ENCODE data around the gene NCAM1.
A peak's percentile ranks its signal among the peaks of the same experiment; 100 is the strongest.
"Not testable (repeated sequence)": the region's sequence is repeated elsewhere in the genome, so short reads cannot be mapped to it uniquely, and the experiment has no call there.

The NCAM1 gene

DNA sequence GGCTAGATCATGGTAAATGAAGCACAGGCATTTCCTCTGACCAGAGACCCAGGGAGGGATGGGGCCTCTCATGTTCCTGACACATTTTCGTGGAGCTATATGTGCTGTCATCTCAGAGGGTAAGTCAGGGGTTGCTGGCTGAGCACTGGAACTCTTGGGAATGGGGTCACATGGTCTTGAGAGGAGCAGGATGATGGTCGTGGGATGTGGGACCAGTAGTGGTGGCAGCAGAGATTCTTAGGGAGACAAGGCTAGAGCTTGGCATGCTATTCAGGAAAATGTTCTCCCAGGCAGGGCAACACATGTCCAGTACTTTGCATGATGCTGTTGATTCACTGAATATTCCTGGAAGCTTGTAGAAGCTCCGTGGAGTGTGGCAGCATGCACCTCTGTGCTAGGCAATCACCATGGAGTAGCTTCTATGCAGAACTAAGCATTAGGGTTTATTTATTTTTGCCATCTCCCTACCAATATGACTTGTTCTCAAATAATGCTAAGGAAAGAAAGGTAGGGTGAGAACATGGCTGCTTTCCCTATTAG is 321.7 kb downstream of the NCAM1 start:
- DNase-seq, result no peak

DNA sequence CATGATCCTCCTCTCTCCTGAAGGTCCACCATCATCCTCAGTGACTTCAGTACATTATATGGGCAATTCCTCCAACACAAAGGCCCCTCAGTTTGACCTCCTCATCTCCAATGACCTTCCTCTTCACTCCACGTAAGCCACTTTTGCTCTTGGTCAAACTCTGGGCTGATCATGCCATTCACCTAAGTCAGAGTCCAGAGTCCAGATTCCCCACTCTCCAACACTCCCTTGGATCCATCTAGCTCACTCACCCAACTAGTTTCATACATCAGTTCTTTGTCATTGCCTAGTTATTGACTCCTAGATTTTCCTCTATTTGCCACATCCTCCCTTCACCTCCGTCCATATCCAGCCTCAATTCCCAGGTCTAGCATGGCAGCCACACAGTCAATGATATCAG is 322.7 kb downstream of the NCAM1 start:
- DNase-seq, result no peak

DNA sequence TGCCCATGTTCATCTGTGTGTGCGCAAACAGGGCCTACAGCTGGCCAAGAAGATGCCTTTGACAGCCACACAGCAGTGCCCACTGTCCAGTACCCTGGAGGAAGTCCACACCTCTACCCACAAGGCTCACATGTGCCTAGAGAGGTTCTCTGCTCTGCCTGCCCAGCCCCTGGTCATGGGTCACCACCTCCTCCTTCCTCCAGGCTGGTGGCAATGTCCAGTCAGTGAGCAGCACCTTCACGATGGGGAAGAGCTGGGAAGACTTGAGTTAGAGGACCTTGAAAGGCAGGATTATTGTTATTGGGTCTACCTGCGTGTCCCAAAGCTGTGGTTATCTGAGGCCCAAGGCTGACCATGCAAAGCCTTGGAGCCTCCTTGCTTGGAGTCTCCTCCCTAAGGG is 324.8 kb downstream of the NCAM1 start:
- no peak for DNase-seq

DNA sequence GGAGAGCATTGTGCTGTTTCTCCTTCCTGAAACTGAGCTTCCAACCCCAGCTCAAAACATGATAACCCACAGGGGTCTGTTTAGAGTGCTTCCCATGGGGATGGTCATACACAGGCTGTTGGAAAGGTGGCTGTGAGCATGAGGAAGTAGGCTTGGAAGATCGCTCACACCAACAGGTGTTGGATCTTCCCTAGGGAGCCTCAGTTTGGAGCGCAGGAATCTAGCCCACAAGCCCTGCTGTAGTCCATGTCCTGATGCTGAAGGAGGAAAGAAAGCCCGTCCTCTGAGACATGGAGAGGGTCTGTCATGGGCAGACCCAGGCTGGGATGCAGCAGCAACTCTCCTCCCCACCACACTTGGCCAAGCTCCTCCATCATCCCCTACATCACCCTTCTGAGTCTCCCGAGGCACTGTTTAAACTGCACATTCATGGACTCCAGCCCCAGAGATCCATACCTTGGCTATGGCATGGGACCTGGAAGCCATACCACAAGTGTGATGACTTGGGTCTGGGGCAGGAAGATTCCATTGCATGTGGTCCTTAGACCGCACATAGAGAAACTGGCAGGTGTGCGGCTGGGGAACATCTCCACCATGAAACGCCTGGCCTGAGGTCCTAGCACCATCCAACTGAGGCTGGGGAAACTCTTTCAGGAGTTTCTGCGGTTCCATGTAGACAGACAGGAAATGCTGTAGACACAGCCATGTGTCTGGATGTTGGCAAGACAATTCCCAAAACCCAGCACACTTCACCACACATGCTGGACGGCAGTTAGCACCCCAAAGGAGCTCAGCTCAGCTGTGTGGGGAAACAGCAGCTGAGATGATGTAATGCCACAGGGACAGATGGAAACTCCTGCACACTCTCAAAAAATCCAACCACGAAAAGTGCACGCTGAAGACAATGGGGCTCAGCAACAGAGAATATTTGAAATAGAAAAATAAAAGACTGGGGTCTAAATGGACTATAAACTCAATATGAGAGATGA is 325.6 kb downstream of the NCAM1 start:
- DNase-seq, result peak; percentile 72

DNA sequence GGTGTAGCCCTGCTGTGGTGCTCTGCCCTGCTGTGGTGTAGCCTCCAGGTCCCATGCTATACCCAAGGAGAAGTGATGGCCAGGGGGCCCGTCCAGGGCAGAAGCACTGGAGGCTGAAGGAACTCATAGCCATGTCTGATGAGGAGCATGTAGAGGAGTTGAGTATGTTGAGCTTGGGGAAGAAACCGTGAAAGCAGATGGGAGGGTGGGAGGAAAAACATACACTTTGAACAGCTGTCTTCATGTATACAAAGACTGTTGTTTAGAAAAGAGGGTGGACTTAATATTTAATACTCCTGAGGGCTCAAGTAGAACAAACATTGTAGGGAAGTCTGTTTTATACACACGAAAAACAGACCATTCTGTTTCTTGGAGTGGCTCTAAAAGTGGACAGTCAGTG is 326.6 kb downstream of the NCAM1 start:
- no peak for DNase-seq

DNA sequence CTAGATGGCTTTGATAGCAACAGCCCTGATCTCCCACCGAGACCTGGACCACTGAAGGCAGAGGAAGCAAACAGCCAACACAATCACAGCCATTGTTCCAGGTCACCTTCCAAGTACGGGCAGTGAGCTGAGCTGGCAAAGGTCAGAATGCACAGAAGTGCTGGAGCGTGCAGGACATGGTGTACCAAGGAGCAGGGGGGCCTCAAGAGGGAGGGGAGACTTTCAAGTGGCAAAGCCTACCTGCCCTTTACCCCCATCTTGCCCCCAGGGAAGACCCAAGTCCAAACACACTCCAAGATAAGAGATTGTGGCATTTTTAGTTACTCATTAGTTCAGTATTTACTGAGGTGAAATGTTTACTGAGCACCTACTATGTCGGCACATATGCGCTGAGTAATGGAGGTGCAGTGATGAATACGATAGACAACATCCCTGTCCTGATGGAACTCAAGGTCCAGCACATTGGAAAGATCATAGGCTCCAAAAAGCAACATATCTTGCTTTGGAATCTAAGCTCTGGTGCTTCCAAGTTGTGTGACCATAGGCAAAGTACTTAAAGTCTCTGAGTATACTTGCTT is 327.2 kb downstream of the NCAM1 start:
- no peak for DNase-seq

DNA sequence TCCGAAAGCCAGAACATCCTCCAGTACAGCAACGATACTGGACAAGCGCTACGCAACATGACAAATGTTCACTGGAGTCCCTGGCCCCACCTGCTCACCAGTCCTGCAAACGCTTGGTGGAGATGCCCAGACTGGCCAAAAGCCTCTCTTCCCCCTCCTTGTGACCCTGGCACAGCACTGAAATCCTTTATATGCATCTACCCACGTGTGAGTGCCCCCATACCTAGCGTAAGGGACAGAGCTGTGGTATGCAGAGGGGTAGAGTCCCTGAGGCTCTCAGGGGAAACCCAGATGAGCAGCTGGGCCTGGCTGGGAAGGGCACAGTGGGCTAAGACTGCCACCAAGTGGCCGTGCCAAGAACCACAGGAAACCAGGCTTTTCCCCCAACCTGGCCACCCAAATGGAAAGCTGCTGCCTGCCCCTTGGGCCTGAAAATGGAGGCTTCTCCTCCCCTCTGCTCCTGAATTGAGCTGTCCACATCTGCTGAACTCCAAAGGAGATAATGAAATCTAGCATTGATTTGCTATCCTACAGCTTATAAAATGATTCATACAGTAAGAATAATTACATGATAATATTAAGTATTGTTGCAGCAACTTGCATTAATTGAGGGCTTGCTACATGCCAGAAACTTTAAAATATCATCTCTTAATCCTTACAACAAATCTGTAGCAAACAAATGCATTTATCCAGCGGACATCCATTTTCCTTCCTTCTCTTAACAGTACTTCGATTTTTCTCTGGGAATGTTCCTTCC is 328.4 kb downstream of the NCAM1 start:
- peak; percentile 49 for DNase-seq

DNA sequence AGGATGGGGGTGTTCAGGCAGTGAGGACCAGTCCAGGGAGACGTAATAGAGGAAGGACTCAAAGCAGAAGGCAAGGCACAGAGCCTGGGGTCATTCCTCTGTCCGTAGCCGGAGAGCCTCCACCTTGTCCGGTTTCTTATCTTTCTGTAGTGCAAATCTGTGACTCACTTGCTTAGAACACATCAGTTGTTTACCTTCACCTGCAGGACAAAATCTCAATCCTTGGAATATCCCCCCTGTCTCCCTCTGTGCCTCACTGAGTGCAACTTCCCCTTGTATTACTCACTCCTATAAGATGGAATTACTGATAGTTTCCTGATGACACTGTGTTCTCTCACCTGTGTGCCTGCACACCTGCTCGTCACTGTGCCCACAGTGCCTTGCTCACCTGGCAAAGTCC is 332.7 kb downstream of the NCAM1 start:
- DNase-seq, result no peak

DNA sequence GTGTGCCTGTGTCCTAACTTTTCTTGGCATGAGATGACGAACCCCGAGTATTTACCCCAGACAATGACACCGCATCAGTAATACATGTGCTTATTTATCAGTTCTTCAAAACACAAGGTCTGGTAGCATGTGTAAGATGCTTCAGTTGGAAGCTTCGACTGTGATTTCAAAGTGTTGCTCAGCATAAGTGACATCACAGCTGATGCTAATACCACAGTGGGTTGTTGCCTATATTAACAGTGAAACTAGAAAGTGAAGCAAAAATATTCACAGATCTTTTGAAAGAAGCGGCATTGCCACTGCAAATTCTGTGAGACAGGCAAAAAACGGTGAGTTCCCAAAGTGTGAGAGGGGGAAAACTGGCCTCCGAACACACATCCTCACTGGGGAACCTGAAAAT is 334.8 kb downstream of the NCAM1 start:
- DNase-seq, result no peak

DNA sequence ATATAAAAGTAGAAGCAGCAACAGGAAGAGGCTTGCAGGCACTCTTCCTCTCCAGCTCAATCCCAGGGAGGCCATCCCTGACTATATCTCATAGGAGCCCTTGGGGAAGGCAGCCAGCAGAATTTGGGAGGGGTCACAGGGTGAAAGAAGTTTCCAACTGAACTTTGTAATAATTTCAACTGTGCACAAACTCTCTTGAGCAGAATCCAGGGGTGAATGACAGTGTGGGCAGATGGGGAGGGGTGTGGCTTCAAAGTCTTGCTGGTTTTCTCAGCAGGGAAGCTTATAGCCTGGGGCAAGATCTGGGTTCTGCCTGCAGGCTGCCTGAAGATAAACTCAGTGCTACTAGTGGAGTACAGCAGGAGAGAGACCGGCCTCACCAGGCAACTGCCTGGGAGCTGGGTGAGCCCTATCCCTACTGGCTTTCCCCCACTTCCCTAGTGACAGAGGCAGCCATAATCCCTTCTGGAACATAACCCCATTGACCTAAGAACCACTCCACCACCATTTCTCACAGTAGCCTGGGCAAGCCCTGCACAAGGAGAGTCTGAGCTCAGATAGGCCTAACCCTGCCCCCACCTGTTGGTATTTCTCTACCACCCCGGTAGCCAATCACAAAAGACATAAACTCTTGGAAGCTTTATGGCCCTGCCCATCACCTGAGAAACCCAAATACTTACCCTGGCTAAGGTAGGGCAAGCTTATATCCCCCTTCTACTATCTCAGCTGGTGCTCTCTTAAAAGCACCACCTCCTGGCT is 335.4 kb downstream of the NCAM1 start:
- no peak for DNase-seq

DNA sequence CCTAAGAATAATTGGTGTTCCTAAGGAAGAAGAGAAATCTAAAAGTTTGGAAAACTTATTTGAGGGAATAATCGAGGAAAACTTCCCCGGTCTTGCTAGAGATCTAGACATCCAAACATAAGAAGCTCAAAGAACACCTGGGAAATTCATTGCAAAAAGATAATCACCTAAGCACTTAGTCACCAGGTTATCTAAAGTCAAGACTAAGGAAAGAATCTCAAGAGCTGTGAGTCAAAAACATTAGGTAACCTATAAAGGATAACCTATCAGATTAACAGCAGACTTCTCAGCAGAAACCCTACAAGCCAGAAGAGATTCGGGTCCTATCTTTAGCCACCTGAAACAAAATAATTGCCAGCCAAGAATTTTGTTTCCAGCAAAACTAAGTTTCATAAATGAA is 337.3 kb downstream of the NCAM1 start:
- not testable (repeated sequence) for DNase-seq

DNA sequence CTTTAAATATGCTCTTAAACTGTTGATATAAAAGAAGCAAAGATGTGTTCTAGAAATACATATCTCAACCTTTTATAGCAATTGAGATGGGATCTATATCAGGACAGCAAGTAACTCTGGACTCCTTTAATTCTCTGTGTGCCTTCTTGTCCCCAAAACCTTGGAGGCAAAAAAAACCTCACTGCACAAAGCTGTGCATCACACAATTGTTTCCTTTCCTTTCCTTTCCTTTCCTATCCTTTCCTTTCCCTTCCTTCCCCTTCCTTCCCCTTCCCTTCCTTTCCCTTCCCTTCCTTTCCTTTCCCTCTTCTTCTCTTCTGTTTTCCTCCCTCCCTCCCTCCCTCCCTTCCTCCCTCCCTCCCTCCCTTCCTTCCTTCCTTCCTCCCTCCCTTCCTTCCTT is 343.7 kb downstream of the NCAM1 start:
- DNase-seq, result no peak

DNA sequence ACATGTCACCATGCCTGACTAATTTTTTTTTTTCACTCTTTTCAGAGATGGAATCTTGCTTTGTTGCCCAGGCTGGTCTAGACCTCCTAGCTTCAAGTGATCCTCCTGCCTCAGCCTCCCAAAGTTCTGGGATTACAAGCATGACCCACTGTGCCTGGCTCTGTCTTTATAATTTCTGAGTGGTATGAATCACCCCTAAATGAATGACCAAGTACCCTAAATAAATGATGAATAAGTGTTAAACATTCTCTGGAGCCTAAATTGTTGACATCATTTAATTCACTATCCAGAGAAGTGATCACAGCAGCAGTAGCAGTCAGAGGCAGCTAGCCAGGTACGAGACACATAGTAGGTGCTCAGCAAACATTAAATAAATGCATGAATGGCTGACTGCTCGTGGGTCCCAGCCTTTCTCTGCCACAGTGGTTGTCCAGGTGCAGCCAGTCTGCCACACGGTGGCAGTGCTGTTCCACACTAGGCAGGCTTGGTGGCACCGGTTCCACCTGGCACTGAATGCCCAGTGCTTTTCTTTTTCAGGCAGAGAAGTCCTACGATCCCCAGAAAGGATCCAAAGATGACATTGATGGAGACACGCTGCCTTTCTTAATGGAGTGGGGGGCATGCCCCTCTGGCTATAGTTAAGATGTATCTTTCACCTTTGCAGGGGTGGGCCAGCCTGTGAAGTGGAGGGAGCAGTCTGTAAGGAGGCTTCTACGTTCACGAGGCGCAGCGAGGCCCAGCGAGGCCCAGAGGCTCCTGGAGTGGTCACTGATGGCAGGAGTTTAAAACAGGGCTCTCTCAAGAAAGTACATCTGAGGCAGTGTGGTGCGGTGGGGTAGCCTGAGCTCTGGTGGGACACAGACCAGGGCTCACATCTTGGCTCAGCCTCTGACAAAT is 344.5 kb downstream of the NCAM1 start:
- peak; percentile 48 for DNase-seq

DNA sequence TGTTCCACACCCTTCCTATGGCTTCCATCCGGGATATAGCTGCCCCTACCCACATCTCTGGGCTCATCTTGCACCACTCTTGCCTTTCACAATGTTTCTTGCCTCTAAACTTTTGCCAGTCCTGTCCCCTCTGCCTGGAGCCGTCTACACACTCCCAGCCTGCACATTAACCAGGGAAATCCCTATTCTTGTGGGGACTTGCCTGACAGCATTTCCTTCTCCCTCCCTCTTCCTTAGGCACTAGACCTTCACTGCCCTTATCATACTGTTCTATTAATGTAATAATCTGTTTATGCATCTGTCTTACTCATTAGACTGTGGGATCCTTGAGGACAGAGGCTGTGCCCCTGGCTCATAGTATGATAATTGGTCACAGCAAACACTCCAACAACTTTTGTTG is 347.4 kb downstream of the NCAM1 start:
- no peak for DNase-seq

DNA sequence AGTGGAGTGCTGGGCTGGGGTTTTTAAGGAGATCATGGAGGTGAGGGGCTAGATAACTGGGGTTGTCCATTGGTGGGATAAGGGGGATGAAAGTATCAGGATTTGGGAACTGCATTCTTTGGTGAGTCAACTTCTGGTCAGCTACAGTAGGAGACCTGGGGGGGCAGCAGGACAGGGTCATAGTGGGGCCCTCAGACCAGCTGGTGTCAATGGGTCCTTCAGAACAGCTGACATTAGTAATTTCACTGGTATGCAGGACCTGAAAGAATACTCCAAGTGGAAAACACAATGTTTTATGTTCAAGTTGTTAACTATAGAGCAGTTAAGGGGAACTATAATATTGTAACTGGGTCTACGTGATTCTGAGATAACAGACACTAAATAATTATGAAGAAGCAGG is 350.3 kb downstream of the NCAM1 start:
- DNase-seq, result no peak

DNA sequence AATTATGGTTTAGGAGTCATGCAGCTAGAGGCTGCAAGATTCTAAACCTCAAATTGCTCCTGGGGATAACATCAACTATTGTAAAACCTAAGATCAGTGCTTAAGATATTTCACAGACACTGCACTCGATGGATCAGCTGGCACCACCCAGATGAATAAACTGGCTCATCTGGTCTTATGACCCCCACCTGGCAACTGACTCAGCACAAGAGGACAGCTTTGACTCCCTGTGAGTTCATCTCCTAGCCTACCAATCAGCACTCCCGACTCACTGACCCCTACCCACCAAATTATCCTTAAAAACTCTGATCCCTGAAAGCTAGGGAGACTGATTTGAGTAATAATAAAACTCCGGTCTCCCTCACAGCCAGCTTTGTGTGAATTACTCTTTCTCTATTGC is 352.4 kb downstream of the NCAM1 start:
- no peak for DNase-seq

DNA sequence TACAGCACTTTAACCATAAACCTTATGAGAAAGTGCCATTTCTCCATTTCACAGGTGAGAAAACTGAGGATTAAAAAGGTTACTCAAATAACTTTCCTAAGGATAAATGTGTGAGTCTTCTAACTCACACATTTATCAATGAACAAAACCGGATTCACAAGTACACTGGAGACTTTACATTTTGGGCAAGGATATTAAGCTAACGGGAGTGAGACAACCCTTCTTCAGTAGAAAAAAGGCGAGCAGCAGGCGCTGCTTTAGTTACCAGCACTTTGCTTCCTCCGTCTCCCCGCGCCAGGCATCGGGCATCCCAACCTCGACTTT is 352.8 kb downstream of the NCAM1 start:
- DNase-seq, result no peak

DNA sequence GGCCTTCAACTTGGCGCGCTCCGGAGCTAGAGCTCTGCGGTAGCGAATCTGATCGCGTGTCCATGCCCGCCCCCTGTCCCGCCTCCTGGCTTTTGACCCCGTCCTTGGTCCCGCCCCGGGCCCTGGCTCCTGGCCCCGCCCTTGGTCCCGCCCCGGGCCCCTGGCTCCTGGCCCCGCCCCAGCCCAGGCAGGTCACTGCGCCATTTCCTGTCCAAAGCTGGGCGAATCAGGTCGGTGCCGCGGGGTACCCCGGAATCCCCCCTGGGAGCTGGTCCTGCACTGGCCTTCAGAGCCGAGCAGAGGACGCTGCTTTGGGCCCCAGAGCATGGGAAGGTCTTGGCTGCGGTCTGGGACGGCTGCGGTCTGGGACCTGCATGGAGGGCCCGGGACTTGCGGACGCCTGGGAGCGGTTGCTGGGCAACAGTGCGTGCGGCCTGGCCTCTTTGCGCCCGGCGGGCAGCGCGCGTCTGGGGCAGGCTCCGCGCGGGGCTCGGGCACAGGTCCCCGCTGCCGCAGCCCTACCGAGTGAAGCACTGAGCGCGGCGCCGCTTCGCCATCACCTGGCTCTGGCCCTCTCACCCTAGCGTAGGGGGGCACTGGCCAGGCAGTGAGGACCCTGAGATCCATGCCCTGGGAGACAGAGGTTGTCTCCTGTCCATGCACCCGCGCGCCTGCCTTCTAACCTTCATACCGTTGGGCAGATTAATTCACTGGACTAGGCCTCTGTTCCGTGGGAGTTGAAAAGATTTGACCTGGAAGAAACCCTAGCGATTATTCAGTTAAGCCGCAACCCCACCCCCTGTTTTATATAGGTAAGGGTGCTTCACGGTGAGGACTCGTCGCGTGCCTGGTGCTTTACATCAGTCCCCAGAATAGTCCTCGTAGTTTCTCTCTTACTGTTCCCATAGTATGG is 353.4 kb downstream of the NCAM1 start, which contains the start of gene TTC12:
Gene TTC12 (plus strand): TSS at position 195 of the 913 bp plus-strand sequence. CDS start 1,675 bp downstream, outside the sequence.
- DNase-seq, result peak; percentile 80

DNA sequence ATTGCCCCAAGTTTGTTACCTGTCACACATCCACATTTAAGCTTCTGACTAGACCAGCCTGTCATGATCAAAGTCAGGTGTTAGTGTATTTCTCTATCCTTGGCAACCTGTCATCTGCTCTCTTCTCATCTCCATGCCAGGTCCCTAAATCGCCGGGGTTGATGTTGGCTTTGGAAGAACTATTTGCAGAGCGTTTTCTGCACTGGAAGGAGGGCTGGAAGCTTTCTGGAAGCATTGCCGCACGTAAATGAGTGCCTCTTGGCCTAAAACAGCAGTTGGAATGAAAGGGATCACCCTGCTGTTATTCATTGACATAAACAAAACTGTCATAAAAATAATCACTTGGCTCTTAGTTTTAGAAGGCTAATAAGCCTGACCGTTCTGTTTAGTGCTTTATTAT is 354.6 kb downstream of the NCAM1 start:
- DNase-seq, result no peak

DNA sequence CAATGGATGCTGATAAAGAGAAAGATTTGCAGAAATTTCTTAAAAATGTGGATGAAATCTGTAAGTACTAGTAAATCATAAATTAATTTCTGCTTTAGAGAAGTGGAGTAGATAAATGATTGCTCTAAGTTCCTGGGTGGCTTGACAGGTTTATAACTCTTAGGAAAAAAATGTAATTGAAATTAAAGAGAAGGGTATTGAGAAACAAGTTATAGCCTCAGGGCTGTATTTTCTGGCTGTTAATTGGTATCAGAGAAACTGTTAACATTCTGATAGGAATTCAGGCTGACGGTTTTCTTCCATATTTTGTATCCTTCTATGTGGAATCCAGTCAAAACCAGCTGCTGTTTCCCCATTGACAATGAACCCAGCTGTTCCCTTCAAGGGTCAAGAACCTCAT is 355.0 kb downstream of the NCAM1 start:
- no peak for DNase-seq
